ENCODE results near the gene SIAE.

The SIAE gene

DNA sequence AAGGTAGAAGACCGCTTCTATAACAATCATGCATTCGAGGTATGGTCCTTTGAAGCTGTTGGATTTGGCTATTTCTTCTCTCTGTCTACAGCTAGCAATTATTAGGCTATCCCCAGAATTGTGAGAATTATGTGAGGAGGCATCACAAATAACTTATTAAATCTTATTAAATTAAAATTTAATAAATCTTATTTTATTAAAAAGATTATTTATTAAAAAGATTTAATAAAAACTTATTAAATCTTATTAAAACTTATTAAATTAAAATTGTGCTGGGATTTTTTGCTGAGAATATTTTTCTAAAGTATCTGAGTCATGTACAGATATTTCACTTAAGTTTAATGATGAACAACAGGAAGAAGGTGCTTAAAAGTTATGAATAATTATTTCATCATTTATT is 7.9 kb upstream of the SIAE start:
- CTCF ChIA-PET = no interaction called here
- TF ChIP-seq, protein P1, sequence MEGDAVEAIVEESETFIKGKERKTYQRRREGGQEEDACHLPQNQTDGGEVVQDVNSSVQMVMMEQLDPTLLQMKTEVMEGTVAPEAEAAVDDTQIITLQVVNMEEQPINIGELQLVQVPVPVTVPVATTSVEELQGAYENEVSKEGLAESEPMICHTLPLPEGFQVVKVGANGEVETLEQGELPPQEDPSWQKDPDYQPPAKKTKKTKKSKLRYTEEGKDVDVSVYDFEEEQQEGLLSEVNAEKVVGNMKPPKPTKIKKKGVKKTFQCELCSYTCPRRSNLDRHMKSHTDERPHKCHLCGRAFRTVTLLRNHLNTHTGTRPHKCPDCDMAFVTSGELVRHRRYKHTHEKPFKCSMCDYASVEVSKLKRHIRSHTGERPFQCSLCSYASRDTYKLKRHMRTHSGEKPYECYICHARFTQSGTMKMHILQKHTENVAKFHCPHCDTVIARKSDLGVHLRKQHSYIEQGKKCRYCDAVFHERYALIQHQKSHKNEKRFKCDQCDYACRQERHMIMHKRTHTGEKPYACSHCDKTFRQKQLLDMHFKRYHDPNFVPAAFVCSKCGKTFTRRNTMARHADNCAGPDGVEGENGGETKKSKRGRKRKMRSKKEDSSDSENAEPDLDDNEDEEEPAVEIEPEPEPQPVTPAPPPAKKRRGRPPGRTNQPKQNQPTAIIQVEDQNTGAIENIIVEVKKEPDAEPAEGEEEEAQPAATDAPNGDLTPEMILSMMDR (IDR thresholded peaks at IDR 0.05; ENCODE audit: control extremely low read depth, extremely low read depth, low read depth, missing control alignments) = no peak
- no peak for DNase-seq (ENCODE audit: extremely low spot score)
- POLR2A ChIA-PET = no interaction called here

DNA sequence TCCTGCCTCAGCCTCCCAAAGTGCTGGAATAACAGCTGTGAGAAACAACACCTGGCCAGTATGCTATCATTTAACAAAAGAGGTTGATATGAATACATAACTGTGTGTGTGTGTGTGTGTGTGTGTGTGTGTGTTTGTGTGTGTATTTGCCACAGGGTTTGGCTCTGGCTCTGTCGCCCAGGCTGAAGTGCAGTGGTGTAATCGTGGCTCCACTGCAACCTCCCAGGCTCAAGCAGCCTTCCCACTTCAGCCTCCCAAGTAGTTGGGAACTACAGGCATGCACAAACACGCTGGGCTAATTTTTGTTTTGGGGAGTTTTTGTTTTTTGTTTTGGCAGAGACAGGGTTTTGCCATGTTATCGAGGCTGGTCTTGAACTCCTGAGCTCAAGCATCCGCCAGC is 4.9 kb upstream of the SIAE start:
- TF ChIP-seq, protein P1 (IDR thresholded peaks at IDR 0.05; ENCODE audit: control extremely low read depth, extremely low read depth, low read depth, missing control alignments) = no peak
- CTCF ChIA-PET = interaction anchor here (0.9 to 2.7 kb wide), 4 partner anchors 9 to 159 kb away, joined by 3 to 11 read pairs (median 4); no protein-coding TSS in a partner anchor
- no peak for DNase-seq (ENCODE audit: extremely low spot score)
- POLR2A ChIA-PET = no interaction called here

DNA sequence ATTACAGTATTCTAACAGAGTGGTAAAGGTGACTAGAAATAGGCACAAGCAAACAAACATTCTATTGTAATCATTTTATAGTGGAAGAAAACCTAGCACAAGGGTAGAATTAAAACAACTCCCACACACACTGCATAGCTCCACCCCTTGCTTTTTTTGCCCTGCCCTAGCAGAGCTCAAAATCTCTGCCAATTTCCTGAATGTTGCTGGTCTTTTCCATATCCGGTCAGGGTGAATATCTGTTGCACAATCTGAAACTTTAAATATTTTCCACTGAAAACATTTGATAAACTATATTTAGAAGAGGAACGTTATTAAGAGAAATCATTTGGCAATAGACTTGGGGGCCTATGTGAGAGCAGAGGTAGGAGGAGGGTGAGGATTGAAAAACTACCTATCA is 2.8 kb upstream of the SIAE start:
- CTCF ChIA-PET = interaction anchor here (1.1 to 1.3 kb wide), 3 partner anchors 45 to 86 kb away, joined by 3 to 4 read pairs (median 3); no protein-coding TSS in a partner anchor
- DNase-seq (ENCODE audit: extremely low spot score) = no peak

DNA sequence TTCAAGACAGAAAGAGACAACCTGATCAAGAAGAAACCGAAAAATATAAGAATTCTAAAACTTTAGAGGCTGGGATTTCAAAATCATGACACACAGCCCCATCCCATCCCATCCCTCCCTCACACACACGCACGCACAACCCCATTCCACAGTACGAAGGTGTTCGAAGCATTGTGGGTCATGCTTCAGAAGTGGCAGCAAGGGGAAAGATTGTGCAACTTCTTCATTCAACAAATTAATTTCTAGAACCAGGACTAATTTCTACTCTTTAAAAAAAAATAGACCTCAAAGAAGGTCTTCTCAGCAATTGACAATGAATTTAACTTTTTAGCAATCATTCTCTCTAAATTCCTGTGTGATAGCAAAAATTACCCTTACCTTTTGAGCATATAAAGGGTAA is 1.0 kb upstream of the SIAE start:
- POLR2A ChIA-PET = no interaction called here
- TF ChIP-seq, protein P1 (IDR thresholded peaks at IDR 0.05; ENCODE audit: control extremely low read depth, extremely low read depth, low read depth, missing control alignments) = no peak
- CTCF ChIA-PET = no interaction called here
- no peak for DNase-seq (ENCODE audit: extremely low spot score)

More for the DNA sequence above, 2.8 kb upstream of the SIAE start:
- TF ChIP-seq, protein P1 (IDR thresholded peaks at IDR 0.05; ENCODE audit: control extremely low read depth, extremely low read depth, low read depth, missing control alignments) = no peak
- POLR2A ChIA-PET = no interaction called here

DNA sequence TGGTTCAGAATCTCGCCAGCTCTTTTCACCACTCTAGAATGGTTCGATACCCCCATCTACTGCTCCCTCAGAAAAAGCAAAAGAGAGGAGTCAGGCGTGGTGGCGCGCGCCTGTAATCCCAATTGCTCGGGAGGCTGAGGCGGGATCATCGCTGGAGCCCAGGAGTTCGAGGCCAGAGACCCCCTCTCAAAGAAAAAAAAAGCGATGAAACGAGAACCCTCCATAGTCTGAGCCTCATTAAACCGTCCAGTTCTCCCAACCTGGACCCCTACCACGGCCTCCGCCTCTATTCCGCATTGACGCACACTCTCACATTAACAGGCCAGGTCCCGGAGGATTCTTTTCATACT is 604 bp upstream of the SIAE start:
- TF ChIP-seq, protein P1 (IDR thresholded peaks at IDR 0.05; ENCODE audit: control extremely low read depth, extremely low read depth, low read depth, missing control alignments) = no peak

DNA sequence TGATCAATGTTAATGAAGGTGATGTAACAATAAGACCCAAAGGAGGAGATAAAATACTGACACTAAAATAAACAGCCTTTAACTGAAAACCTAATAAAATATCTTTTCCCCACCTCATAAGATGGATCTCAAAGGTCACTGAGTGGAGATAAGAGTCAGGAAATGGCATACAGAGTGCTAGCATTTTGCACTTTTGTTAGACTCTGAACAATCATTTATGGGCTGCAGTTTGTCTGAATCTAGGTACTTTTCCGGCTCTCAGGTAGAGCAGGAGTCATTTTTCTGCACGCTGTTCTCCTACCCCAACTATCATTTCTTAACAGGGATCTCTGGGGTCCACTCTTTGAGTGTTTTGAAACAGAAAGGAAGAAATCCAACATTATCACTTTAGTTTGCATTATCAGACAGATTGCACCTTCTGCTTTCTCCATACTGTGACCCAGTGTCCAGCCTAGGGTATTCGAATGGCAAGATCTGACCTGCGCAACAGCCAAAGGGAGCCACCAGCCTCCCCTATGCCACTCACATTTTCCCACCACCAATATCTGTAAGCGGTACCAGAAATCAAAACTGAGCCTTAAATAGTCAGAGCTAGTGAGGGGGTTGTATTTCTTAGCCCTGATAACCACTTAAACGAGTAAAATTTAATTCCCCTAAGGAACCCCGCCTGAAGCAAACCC is 863 bp downstream of the SIAE start:
- TF ChIP-seq, protein P1 (IDR thresholded peaks at IDR 0.05; ENCODE audit: control extremely low read depth, extremely low read depth, low read depth, missing control alignments) = no peak
- DNase-seq (ENCODE audit: extremely low spot score) = no peak
- ChIA-PET CTCF (interaction anchor here (0.8 to 5.5 kb wide), 7 partner anchors 9 to 166 kb away, joined by 3 to 86 read pairs (median 4); partner anchors contain the start of gene ESAM), POLR2A (no interaction called here)

More for the DNA sequence above, 604 bp upstream of the SIAE start:
- POLR2A ChIA-PET = interaction anchor here (0.7 kb wide), 1 partner anchor 599 kb away, joined by 3 read pairs; no protein-coding TSS in a partner anchor
- DNase-seq (ENCODE audit: extremely low spot score) = no peak
- CTCF ChIA-PET = no interaction called here

Measured in GM10248 (cell line).